Testis (tissue), 3 donors: ENCODE data around the gene PEMT. TPM values are rescaled to one million over a fixed set of nuclear protein-coding genes. Genes with fewer than 3 reads are reported as not detected.

Source experiments
- DNase-seq: peaks from one replicate; pipeline ENCODE4 v3.0.0-alpha.2; 2019
- H3K27ac ChIP-seq, 2 donors: fragments of 200-600 bp; sonication (generic); one replicate each; pipeline ENCODE4 v1.5.1; 2019
- H3K27me3 ChIP-seq: fragments of 200-600 bp; sonication (generic); one replicate; pipeline ENCODE4 v1.5.1; 2019
- H3K36me3 ChIP-seq: fragments of 200-600 bp; sonication (generic); one replicate; pipeline ENCODE4 v1.5.1; 2017; ENCODE audit warnings: low read depth; ENCODE audit errors: missing control alignments
- H3K4me1 ChIP-seq: fragments of 200-600 bp; sonication (generic); one replicate; pipeline ENCODE4 v1.5.1; 2019
- H3K4me3 ChIP-seq, 2 donors: fragments of 200-600 bp; sonication (generic); one replicate each; pipeline ENCODE4 v1.5.1; 2017 to 2019
- H3K9me3 ChIP-seq: fragments of 200-600 bp; sonication (generic); one replicate; pipeline ENCODE4 v1.5.1; 2017
- CTCF ChIP-seq, 3 experiments: fragments of 450-650 bp in 2 of 3; fragments of 200-600 bp in 1 of 3; sonication (generic) in 1 of 3; IDR thresholded peaks; one replicate each; pipeline ENCODE4 v1.5.1; 2016 to 2019; ENCODE audit warnings: antibody characterized with exemption in 3 of 3, mild to moderate bottlenecking in 2 of 3, moderate library complexity in 1 of 3
- POLR2A ChIP-seq: fragments of 450-650 bp; IDR thresholded peaks from one replicate; pipeline ENCODE4 v1.6.1; 2017; ENCODE audit warnings: antibody characterized with exemption, mild to moderate bottlenecking, moderate library complexity
- WGBS, 2 donors: methylation state at CpG; one replicate each; pipeline ENCODE4 v1.1.5; 2018; 5-methylcytosine and 5-hydroxymethylcytosine counted together
- intact Hi-C: fragments of 100-400 bp; cut with DNase I; formaldehyde crosslinking; loops from one replicate; pipeline ENCODE4 v1.15.1; 2023; ENCODE audit warnings: low total_unique reads
- polyA plus RNA-seq: library from polyadenylated mRNA; stranded (reverse); fragments of 350-450 nt; fragmentation: Illumina TruSeq; extraction: RNeasy Lipid Tissue Mini Kit (QIAGEN cat#74804); gene quantifications from one replicate; pipeline ENCODE4 v1.2.3, GENCODE V29; 2014; ENCODE audit warnings: low read depth, low replicate concordance; ENCODE audit not compliant: insufficient read depth
- total RNA-seq, 2 donors: library from RNA; depleted of rRNA; stranded (reverse); fragments of >200 nt; gene quantifications; one replicate each; pipeline ENCODE4 v1.2.3, GENCODE V29; 2016

Gene PEMT
- total and polyA plus RNA-seq, 3 donors from 2014 or later: 66.0 to 120 (median 83.1) TPM

DNA sequence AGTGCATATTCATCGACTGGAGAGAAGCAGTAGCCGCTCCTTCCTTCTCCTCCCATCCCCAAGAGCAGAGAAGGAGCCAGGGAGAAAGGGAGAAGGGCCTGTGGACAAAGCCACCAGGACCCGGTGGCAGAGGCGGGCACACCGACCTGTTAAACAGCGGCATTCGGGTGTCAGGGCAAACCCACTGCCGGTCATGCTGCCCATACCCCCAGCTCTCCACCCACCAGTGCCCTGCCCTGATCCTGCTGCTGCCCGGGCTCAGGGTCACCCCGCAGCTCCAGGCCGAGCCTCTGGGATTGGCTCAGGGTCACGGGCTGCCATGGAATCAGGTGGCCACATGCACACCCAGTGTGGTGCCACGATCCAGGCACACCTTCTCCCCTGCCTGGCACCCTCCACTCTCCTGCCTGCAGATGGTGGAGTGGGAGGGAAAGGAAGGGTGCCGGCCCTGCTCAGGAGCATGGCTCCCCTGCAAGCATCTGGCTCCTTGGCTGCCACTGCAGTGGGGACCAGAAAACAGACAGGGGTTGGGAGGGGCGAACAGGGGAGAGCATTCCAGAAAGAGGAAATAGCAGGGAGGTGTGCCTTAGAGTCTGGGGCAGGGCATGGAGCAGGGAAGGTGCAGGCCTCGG lies 77.0 kb downstream of the PEMT start:
- H3K36me3 ChIP-seq: no peaks in the 10 kb centered on the region
- H3K27ac ChIP-seq: no peak overlapping the region
- H3K4me3 ChIP-seq: no peak overlapping the region
- DNase-seq: no peak
- intact Hi-C loops: no loop called here
- TF ChIP-seq CTCF (IDR thresholded peaks at IDR 0.05) (no peak), POLR2A (no peak)
- no peaks in the 10 kb centered on the region for H3K9me3 ChIP-seq
- H3K27me3 ChIP-seq: no peaks in the 10 kb centered on the region
- peaks cover 3% of the 10 kb centered on the region for H3K4me1 ChIP-seq
- 86 to 92% methylated on average over 7 to 16 of the region's 16 CpGs for WGBS, 2 donors

GRCh38 chr17:17513626-17514025 lies 77.9 kb downstream of the PEMT start:
- H3K9me3 ChIP-seq: no peaks in the 10 kb centered on the region
- H3K4me1 ChIP-seq: peaks cover 3% of the 10 kb centered on the region
- WGBS, 2 donors: 97 to 100% methylated on average over 7 of the region's 7 CpGs
- TF ChIP-seq POLR2A (no peak), CTCF (IDR thresholded peaks at IDR 0.05) (no peak)
- no peaks in the 10 kb centered on the region for H3K27me3 ChIP-seq
- no peak overlapping the region for H3K4me3 ChIP-seq
- intact Hi-C loops: no loop called here
- DNase-seq: no peak
- H3K36me3 ChIP-seq: no peaks in the 10 kb centered on the region
- no peak overlapping the region for H3K27ac ChIP-seq

DNA sequence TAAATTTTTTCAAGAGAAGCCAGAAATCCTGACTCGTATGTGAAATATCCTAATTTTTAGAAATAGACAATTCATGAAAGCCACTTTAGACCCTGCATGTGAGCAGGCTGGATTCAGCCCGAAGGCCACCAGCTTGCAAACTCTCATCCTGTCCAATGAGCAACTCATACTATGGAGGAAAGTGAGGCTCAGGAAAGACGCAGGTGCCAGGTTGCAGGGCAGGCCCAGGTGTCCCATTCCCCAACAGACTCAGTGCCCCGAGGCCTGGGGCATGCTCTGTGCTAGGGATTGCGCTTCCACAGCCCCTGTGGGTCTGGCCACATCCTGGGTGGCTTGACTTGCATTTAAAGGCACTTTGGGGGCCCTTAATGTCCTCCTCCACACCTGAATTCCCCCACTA lies 78.6 kb downstream of the PEMT start:
- intact Hi-C loops: no loop called here
- Histone ChIP-seq H3K4me1 (peaks cover 3% of the 10 kb centered on the region), H3K4me3 (no peak overlapping the region), H3K36me3 (no peaks in the 10 kb centered on the region), H3K9me3 (no peaks in the 10 kb centered on the region), H3K27ac (no peak overlapping the region), H3K27me3 (no peaks in the 10 kb centered on the region)
- DNase-seq: no peak
- 89 to 94% methylated on average over 4 to 5 of the region's 5 CpGs for WGBS, 2 donors
- TF ChIP-seq CTCF (IDR thresholded peaks at IDR 0.05) (no peak), POLR2A (no peak)

- no peak for TF ChIP-seq CTCF (IDR thresholded peaks at IDR 0.05)
- no peak for TF ChIP-seq POLR2A
- H3K36me3 ChIP-seq: no peaks in the 10 kb centered on the region
- WGBS, 2 donors: 70 to 75% methylated on average over 5 to 21 of the region's 29 CpGs
- peaks cover 3% of the 10 kb centered on the region for H3K4me1 ChIP-seq
- no peak overlapping the region for H3K27ac ChIP-seq
- no peak for DNase-seq
- no peaks in the 10 kb centered on the region for H3K9me3 ChIP-seq
- H3K4me3 ChIP-seq: no peak overlapping the region
- intact Hi-C loops: no loop called here
- no peaks in the 10 kb centered on the region for H3K27me3 ChIP-seq
These were observed 79.3 kb downstream of the PEMT start for GRCh38 chr17:17511881-17512858.
